Measurements from ENCODE around the gene SUCLG2.
"Not testable (repeated sequence)": the region's sequence is repeated elsewhere in the genome, so short reads cannot be mapped to it uniquely, and the experiment has no call there.

The SUCLG2 gene

DNA sequence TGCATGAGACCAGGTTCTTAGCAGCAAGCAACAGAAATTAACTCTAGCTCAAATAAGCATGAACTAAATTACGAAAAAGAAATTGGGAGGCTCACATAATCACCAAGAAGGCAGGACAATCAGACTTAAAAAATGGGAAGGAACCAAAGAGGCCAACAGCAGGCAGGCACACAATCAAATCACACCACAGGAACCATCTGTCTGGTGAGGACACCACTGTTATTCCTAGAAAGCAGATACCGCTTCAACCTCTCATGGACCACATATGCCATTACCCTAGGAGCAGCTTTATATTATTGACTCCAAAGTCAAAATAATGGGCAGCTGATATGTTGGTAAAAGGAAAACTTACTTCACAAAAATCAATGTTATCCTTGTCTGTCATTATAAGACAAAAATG, 51.6 kb downstream of the SUCLG2 start:
- no peak for FAIRE-seq

GRCh38 chr3:67601919-67602608, 52.3 kb downstream of the SUCLG2 start:
- FAIRE-seq: no peak

GRCh38 chr3:67601385-67601784, 53.0 kb downstream of the SUCLG2 start:
- no peak for FAIRE-seq

- no peak for FAIRE-seq
These were observed 54.6 kb downstream of the SUCLG2 start for GRCh38 chr3:67599821-67600220.

DNA sequence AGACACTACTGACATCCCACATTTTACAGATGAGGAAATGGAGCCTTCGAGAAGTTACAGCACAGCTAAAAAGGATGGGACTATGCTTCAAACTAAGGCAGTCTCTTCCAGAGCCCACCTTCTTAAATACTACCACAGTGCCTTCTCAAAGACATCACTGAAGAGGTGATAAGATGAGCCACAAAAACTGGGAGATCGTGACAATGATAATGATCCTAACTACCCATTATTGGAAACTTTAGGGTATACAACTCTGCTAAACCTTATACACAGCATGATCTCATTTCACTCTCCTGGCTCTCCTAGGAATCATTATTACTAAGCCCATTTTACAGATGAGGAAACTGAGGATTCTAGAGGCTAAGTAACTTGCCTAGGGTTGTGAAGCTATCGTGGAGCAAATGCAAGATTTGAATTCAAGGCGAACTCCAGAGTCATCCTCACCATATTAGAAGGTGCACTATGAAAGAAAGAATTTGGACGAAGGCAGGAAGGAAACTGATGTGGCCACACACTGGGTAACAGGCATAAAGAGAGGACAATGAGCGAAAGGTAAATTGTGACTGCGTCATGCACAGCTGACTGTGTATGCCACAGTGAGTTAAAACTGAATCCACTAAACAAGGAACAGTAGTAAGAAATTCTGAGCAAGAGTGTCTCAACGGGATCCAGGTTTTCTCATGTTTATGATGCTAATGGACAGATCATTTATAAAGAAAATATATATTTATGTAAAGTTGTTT, 55.4 kb downstream of the SUCLG2 start:
- FAIRE-seq: no peak

DNA sequence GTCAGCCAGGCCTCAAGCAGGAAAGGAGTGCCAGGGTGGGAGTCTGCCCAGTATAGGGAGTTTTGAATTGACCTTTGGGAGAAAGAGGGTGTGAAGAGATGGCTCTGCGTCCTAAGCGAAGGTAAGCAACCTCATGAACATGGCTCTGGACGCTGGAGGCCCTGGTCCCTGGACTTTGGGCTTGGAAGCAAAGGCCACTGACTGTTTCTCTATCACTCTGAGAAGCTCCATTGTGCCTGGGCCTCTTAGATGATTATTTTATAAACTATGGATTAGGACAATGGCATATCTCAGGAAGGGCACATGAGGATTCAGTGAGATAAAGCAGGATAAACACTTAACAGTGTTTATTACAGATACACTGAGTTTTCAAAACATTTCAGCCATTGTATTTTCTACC, 59.0 kb downstream of the SUCLG2 start:
- FAIRE-seq: no peak

- FAIRE-seq: no peak
These were observed 60.6 kb downstream of the SUCLG2 start for GRCh38 chr3:67593761-67594234.

DNA sequence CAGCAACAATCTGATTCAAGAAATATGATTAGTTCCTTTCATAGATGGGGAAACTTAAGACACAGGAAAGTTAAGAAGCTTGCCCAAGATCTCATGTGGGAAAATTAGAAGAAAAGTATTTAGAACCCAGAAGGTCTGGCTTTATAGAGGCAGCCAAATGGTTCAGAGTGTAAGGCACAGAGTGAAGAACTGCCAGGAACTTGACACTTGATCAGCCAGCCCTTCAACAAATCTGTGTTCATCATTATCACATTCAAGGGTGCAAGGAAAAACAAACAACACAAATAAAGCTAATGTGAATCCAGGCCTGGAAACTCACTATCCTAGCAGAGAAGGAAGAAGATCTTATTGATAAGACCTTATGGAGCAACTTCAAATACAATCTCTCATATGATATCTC, 62.4 kb downstream of the SUCLG2 start:
- no peak for FAIRE-seq

GRCh38 chr3:67587811-67588210, 66.6 kb downstream of the SUCLG2 start:
- no peak for FAIRE-seq

- FAIRE-seq: no peak
These were observed 67.1 kb downstream of the SUCLG2 start for GRCh38 chr3:67587301-67587700.

- not testable (repeated sequence) for FAIRE-seq
These were observed 69.8 kb downstream of the SUCLG2 start for GRCh38 chr3:67584608-67585007.

- FAIRE-seq: no peak
These were observed 73.9 kb downstream of the SUCLG2 start for GRCh38 chr3:67580430-67581000.

GRCh38 chr3:67578416-67578815, 76.0 kb downstream of the SUCLG2 start:
- no peak for FAIRE-seq

DNA sequence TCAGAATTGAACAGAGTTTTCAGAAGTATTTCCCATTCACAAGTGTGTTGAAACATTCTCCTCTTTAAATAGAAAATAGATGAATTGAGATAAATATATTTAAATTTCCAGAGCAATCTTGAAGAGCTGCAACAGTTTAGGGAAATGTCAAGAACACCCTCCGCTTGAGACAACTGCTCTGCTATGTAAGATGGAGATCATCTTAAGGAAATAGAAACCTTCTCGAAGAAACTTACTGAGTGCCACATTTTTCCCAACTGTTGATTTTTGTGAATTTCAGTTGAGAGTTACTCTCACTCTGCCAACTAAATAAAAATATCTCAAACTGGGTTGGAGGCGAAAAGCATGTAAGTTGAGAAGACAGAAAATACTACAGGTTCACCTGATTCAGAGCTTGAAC, 78.0 kb downstream of the SUCLG2 start:
- no peak for FAIRE-seq

- FAIRE-seq: no peak
These were observed 85.1 kb downstream of the SUCLG2 start for GRCh38 chr3:67569324-67569723.

- no peak for FAIRE-seq
These were observed 86.5 kb downstream of the SUCLG2 start for GRCh38 chr3:67567893-67568292.

DNA sequence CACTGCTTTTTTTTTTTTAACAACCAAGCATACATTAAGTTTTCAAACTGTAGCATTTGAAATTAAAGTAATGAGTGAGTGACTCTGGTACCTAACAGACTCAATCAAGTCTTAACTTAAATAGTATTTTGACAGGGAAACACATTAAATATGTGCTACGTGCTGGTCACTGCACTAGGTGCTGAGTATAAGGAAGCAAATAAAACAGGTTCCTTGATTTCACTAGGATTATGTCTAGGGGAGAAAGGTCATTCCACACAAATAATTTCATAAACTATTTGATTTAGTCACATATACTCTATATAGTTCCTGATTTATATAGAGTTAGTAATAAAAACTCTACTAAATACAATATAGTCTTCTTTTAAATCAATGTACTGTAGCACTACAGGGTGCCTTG, 89.4 kb downstream of the SUCLG2 start:
- FAIRE-seq: no peak

GRCh38 chr3:67564008-67564407, 90.4 kb downstream of the SUCLG2 start:
- no peak for FAIRE-seq

GRCh38 chr3:67561667-67562394, 92.6 kb downstream of the SUCLG2 start:
- no peak for FAIRE-seq

DNA sequence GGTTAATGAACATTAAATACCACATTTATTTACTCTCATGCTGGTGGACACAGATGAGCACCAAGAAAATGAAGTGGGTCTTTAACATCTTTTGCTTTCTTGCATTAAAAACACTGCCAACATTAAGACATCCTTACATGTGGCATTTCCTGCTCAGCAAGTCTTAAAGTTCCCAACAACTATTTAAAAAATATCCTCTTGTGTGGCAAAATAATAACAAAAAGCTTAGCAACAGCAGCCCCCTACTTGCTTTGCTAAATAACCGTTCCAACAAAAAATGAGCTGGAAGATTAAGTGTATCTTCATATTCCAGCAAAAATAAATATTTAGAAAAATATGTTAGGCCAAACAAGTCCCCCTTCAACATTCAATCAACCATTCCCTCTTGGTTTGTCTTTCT, 93.1 kb downstream of the SUCLG2 start:
- no peak for FAIRE-seq

DNA sequence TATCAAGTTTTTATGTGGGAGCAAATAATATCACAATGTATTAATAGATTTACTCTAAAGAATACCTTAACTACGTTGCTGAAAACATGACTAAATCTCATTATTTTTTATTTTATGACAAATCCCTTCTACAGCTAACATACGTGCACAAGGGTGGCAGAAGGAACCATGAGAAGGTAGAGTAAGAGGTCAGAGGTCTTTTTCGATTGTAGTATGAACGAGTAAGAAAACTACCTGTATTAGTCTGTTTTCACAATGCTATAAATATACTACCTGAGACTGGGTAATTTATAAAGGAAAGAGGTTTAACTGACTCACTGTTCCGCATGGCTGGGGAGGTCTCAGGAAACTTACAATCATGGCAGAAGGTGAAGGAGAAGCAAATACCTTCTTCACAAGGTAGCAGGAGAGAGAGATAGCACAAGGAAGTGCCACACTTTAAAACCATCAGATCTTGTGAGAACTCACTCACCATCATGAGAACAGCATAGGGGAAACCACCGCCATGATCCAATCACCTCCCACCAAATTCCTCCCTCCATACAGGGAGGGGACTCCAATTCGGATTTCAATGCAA, 95.3 kb downstream of the SUCLG2 start:
- FAIRE-seq: no peak

DNA sequence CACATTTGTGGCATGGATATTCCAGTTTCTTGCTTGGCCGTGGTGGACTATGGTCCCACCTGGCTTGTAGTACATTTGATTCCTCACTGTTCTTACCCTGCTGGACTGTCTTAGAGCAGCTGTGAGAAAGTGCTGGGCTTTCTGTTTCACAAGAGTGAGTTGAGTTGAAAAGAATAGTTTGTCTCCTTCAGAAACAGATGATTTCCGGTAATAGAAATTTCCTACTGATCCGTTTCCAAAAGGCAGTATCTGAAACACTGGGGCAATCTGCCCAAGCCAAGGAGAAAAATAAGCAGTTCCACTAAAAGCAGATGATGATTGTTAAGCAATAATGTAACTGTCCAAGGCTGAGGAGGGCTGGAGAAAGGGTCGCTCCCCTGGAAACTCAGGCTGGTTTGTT, 96.0 kb downstream of the SUCLG2 start:
- no peak for FAIRE-seq

GRCh38 chr3:67557848-67558355, 96.5 kb downstream of the SUCLG2 start:
- FAIRE-seq: no peak

Data from G401.6 (cell line).